Loucy (cell line): ENCODE results near the gene FCN3.

Experiments
- H2AFZ ChIP-seq: fragments of 200-600 bp; sonication (generic); 2 replicates; pipeline ENCODE4 v1.6.0; 2016; ENCODE audit warnings: antibody characterized with exemption, mild to moderate bottlenecking, low read length, moderate library complexity
- H3F3A ChIP-seq: fragments of 200-600 bp; 2 replicates; pipeline ENCODE4 v1.6.0; 2016; ENCODE audit warnings: antibody characterized with exemption, low read depth, mild to moderate bottlenecking
- H3K27me3 ChIP-seq: fragments of 200-600 bp; sonication (generic); 2 replicates; pipeline ENCODE4 v1.6.1; 2014; ENCODE audit warnings: low read length, mild to moderate bottlenecking; ENCODE audit not compliant: insufficient read depth, poor library complexity, severe bottlenecking
- H3K36me3 ChIP-seq: fragments of 200-600 bp; sonication (generic); 2 replicates; pipeline ENCODE4 v1.6.1; 2016; ENCODE audit warnings: low read length; ENCODE audit not compliant: insufficient read depth
- H3K4me1 ChIP-seq: fragments of 200-600 bp; sonication (generic); 2 replicates; pipeline ENCODE4 v1.5.1; 2014; ENCODE audit warnings: low read length, mild to moderate bottlenecking; ENCODE audit not compliant: insufficient read depth, poor library complexity, severe bottlenecking
- H3K4me2 ChIP-seq: fragments of 200-600 bp; sonication (generic); 2 replicates; pipeline ENCODE4 v1.6.0; 2014; ENCODE audit warnings: antibody characterized with exemption, low read length, low read depth, mild to moderate bottlenecking; ENCODE audit not compliant: poor library complexity, severe bottlenecking
- H3K4me3 ChIP-seq: fragments of 200-600 bp; sonication (generic); 2 replicates; pipeline ENCODE4 v1.5.1; 2014; ENCODE audit warnings: low read length, mild to moderate bottlenecking, mixed read lengths; ENCODE audit not compliant: poor library complexity, severe bottlenecking
- H3K79me2 ChIP-seq: fragments of 200-600 bp; sonication (generic); 2 replicates; pipeline ENCODE4 v1.6.1; 2014; ENCODE audit warnings: low read length; ENCODE audit not compliant: insufficient read depth
- H3K9ac ChIP-seq: fragments of 200-600 bp; sonication (generic); 2 replicates; pipeline ENCODE4 v1.6.0; 2014; ENCODE audit warnings: mild to moderate bottlenecking, low read depth, low read length, moderate library complexity; ENCODE audit not compliant: poor library complexity, severe bottlenecking
- H3K9me2 ChIP-seq: fragments of 200-600 bp; sonication (generic); replicated peaks from 2 replicates; pipeline ENCODE4 v1.6.1; 2016; ENCODE audit warnings: low read depth, low read length, mixed read lengths
- H3K9me3 ChIP-seq: fragments of 200-600 bp; sonication (generic); 2 replicates; pipeline ENCODE4 v1.6.1; 2014; ENCODE audit warnings: mild to moderate bottlenecking, antibody characterized with exemption, low read length, low read depth; ENCODE audit not compliant: insufficient read depth
- H4K20me1 ChIP-seq: fragments of 200-600 bp; sonication (generic); 2 replicates; pipeline ENCODE4 v1.6.0; 2014; ENCODE audit warnings: antibody characterized with exemption, low read length, mild to moderate bottlenecking; ENCODE audit not compliant: insufficient read depth, poor library complexity, severe bottlenecking
- CTCF ChIP-seq: fragments of 200-600 bp; sonication (generic); conservative IDR thresholded peaks from 2 replicates; pipeline ENCODE4 v1.5.1; 2014; ENCODE audit warnings: mild to moderate bottlenecking, antibody characterized with exemption, low read length
- EZH2phosphoT487 ChIP-seq: fragments of 200-600 bp; IDR thresholded peaks from 2 replicates; pipeline ENCODE4 v1.6.1; 2018; ENCODE audit warnings: antibody characterized with exemption, mild to moderate bottlenecking, moderate library complexity, borderline replicate concordance

FCN3 gene

DNA sequence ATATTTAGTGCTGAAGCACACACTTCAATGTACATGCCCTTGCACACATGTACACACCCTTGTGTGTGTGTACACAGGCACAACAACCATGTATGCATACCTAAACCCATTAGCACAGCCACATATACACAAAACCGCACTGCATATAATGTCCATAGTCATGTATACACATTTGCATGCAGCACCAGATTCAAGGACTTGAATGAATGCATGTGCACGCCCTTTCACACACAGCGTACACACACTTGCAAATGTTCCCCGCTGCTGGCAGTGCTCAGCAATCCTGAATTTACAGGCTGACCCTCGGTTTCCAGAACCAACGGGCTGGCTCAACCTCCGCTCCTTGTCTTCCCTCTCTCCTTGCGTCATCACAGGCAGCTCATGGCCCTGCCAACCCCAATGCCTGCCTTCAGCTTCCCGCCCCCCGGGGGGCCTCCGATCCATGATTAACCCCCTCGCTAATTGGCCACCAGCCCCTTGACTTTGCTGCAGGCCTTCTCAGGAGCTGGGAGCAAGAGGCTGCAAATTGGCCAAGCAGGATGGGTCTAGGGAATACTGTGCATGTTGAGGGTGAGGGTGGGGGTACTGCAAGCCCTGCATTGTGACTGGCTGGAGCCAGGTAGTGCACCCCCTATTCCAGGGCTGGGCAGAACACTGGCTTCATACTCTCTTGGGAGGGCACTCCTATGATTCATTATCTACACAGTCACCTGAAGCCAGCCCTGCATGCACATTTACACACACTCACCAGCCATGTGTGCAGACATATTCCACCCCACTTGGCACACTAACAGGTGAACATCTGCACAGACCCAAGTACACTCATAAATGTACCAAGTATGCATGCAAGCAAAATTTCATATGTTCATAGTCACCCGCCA is 25.7 kb upstream of the FCN3 start:
- Histone ChIP-seq H3K4me1 (peaks cover 43% of the 10 kb centered on the region), H3K27me3 (no peaks in the 10 kb centered on the region), H3K9ac (no peak overlapping the region), H4K20me1 (no peaks in the 10 kb centered on the region), H3F3A (peaks cover 20% of the 10 kb centered on the region; the same call in 1 of the 2 replicates), H3K36me3 (no peaks in the 10 kb centered on the region), H3K9me2 (no peaks in the 10 kb centered on the region), H3K4me3 (no peak overlapping the region), H3K4me2 (no peak overlapping the region), H3K79me2 (no peaks in the 10 kb centered on the region; the same call in 1 of the 2 replicates), H2AFZ (no peak overlapping the region), H3K9me3 (no peaks in the 10 kb centered on the region)
- no peak for TF ChIP-seq EZH2phosphoT487
- TF ChIP-seq CTCF: no peak

- H3K4me3 ChIP-seq: no peak overlapping the region
- H3F3A ChIP-seq: peaks cover 16% of the 10 kb centered on the region; the same call in 1 of the 2 replicates
- TF ChIP-seq CTCF: no peak
- TF ChIP-seq EZH2phosphoT487: no peak
- H3K4me2 ChIP-seq: no peak overlapping the region
- H3K36me3 ChIP-seq: no peaks in the 10 kb centered on the region
- no peaks in the 10 kb centered on the region for H3K27me3 ChIP-seq
- peaks cover 34% of the 10 kb centered on the region for H3K4me1 ChIP-seq
- H3K9me3 ChIP-seq: no peaks in the 10 kb centered on the region
- peak overlapping the region; percentile 7 for H3K9ac ChIP-seq
- H2AFZ ChIP-seq: no peak overlapping the region
- no peaks in the 10 kb centered on the region for H4K20me1 ChIP-seq
- no peaks in the 10 kb centered on the region for H3K9me2 ChIP-seq
- no peaks in the 10 kb centered on the region for H3K79me2 ChIP-seq
These were observed 24.8 kb upstream of the FCN3 start for GRCh38 chr1:27399251-27400025.

GRCh38 chr1:27398405-27399149 is 24.0 kb upstream of the FCN3 start:
- Histone ChIP-seq H3K27me3 (no peaks in the 10 kb centered on the region), H3K79me2 (no peaks in the 10 kb centered on the region), H3F3A (peaks cover 9% of the 10 kb centered on the region; the same call in 1 of the 2 replicates), H3K9me2 (no peaks in the 10 kb centered on the region), H3K4me2 (no peak overlapping the region), H3K36me3 (no peaks in the 10 kb centered on the region), H3K4me3 (no peak overlapping the region), H3K9me3 (no peaks in the 10 kb centered on the region), H2AFZ (no peak overlapping the region), H3K9ac (peak overlapping the region; percentile 7), H3K4me1 (peaks cover 25% of the 10 kb centered on the region), H4K20me1 (no peaks in the 10 kb centered on the region)
- TF ChIP-seq CTCF: no peak
- TF ChIP-seq EZH2phosphoT487: no peak
